DMS153 treated with DMSO at 0.1 percent for 48 hours (cell line): ENCODE data around the gene CERCAM.
A peak's percentile ranks its signal among the peaks of the same experiment; 100 is the strongest.

ENCODE experiments used
- DNase-seq: peaks from one replicate; lab custom pipeline; 2025; ENCODE audit not compliant: unreplicated experiment; lab: John Stamatoyannopoulos, UW

The CERCAM gene

DNA sequence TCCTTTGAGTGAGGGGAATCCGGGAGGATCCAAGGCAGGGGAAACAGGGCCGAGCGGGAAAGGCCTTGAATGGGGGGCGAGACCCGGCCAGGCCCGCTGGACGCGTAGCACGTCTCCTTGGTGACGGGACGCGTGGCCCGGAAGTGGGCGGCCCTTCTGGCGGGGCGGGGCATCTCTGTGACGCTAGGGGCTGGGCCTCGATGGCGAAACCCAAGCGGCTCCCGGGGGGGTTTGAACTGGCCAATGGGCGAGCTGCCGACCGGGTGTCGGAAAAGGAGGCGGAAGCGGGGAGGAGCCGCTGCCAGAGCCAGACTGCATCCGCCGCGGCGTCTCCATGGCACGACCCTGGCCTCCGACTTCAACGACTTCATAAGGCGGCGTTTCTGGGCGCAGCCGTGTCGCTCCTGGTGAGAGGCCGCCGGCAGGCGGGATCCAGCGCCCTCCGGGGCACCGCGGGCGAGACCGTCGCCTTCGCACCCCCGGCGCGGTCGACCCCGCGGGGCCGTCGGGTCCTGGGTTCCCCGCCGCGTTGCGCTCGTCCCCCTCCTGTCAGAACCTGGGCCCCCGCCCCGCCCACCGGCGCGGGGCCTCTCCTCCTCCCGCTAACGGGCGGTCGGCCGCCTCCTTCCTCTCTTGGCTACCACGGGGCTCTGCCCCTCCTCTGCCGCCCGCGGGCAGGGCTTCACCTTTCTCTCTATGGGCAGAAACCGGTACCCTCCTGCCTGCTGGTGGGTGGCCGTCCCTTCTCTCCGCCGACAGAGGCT, 35.4 kb downstream of the CERCAM start, which contains the start of gene ODF2:
ODF2 (plus strand) TSS at position 158 of the 764 bp plus-strand sequence; CDS start at position 244, 86 bp downstream.
- DNase-seq = peak; percentile 94

DNA sequence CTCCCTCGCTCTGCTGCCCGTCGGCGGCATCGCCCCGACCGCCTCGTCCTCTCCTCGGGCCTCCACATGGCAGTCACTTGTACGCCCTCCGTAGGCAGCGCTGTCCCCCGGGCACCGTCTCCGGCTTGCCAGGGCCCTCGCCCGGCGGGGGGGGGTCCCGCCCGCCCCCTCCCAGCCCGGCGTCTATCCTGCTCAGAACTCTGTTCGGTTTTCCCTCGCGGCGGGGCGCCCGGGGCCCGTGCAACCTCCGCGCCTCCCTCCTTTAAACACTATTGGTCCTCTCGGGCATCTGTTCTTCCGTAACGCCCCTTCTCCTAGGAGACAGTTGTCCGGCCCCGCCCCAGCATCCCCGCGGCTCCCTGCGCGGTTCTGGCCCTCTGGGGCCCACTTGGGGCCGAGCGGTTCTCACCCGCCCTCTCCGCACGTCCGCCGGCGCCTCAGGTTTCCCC, 36.0 kb downstream of the CERCAM start:
- DNase-seq = peak; percentile 40

DNA sequence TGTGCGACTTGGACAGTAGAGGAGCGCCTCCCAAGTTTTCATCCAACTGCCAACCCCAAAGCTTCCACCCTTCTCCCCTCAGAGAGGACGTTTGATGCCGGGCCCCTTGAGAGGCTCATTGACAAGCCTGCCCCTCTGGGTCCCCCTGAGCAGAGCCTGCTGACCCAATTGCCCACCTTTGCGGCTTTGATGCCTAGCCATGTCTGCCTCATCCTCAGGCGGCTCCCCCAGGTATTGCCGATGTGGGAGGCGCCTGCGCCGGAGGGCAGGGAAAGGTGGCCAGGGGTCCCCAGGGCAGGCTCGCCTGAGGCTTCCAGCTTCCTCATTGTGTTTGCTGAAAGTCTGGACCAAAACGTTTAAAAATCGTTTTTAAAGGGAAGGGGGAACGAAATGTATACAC, 36.5 kb downstream of the CERCAM start:
- no peak for DNase-seq

DNA sequence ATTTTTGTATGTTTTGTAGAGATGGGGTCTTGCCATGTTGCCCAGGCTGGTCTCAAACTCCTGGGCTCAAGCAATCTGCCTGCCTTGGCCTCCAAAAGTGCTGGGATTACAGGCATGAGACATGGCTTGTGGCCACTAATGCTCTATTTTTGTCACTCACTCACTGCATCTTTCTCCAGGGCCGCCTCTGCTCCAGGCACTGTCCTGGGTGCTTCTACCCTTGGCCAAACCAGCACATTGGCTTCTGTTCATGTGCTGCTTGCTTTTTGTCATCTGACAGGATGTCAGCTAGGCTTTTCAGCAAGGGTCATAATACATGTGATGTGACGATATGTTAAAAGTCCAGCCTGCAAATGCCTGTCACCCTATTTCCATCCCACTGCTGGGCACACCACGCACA, 38.4 kb downstream of the CERCAM start:
- no peak for DNase-seq

DNA sequence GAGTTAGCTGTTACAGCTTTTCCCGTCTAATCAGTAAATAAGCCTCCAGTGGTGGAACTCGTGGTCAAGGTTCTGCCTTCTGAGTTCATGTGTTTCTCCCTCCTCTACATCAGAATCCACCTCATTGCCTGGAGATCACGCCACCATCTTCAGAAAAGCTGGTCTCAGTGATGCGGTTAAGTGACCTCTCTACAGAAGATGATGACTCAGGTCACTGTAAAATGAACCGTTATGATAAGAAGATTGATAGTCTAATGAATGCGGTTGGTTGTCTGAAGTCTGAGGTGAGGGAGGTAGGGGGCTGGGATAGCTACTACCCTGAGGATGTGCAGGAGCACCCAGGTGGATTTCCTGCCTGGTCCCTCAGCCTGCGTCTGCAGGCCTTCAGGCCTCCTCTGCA, 48.4 kb downstream of the CERCAM start:
- no peak for DNase-seq

DNA sequence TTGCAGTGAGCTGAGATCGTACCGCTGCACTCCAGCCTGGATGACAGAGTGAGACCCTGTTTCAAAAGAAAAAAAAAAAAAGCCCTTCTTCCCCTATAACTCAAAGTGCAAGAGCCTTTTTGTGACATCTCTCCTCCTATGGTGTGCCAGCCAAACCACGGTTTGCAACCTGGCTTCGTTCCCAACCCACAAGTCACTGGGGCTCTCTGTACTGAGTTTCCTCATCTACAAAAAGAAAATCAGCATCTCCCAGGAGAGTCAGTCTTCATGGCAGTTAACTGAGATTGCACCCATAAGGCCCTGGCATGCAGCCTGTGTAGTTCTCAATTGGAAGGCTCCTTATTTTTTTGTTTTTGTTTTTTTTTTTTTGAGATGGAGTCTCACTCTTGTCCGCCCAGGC, 49.9 kb downstream of the CERCAM start:
- DNase-seq = no peak

DNA sequence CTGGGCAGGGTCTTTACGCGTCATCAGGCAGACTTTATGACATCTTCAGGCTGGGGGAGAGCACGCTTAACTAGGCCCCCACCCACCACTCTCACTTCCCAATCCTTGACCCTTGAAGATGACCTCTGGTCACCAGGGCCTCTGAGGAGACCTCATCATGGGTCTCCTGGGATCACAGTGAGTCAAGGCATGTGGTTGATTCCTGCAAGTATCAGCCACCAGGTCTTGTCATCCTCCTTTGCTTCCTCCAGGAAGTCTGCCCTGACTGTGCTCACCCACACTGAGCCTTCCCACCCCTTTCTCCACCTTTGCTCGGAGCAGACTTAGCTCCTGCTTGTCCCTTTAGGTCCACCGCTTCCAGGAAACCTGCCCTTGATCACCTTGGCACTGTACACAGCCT, 52.4 kb downstream of the CERCAM start:
- no peak for DNase-seq

DNA sequence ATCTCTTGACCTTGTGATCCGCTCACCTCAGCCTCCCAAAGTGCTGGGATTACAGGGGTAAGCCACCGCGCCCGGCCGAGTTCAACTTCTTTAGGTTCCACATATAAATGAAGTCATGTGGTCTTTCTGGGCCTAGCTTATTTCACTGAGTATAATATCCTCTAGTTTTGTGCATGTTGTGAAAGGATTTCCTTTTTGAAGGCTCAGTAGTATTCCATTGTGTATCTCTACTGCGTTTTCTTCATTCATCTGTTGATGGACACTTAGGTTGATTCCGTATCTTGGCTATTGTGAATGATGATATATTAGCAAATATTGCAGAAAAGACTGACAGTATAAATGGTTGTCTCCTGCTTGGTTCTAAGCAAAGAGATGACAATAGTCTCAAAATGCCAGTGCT, 55.2 kb downstream of the CERCAM start:
- DNase-seq = no peak

DNA sequence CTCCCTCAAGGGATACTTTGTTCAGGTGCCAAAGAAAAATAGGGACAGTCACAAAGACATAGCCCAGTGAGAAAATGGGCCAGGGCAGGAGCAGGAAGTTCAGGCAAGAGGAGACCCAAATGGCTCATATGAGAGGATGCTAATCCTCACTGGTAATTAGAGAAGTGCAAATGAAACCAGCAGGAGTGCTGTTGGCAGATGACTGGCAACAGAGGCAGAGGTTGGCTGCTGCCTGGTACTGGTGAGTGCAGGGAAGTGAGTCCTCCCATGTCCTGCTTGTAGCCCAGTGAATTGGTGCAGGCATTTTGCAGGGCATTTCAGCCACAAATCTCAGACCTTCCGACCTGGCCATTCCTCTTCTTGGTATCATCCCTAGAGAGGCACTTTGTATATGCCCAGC, 58.6 kb downstream of the CERCAM start:
- no peak for DNase-seq

DNA sequence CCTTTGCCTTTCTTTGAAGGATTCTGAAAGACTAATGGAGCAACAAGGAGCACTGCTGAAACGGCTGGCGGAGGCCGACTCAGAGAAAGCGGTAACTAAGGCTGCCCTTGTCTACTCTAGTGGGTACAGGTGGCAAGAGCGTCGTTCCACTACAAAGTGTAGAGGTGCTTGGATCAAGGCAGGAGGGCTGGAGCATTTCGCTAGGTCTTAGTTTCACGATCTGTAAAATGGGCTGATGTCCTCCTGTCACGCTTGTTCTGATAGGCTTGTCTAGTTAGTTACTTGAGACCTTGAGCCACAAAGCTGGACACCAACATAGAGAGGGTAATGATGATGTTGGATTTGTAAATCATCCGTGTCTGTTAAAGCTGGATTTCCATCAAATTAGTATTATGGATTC, 60.9 kb downstream of the CERCAM start:
- DNase-seq = no peak

DNA sequence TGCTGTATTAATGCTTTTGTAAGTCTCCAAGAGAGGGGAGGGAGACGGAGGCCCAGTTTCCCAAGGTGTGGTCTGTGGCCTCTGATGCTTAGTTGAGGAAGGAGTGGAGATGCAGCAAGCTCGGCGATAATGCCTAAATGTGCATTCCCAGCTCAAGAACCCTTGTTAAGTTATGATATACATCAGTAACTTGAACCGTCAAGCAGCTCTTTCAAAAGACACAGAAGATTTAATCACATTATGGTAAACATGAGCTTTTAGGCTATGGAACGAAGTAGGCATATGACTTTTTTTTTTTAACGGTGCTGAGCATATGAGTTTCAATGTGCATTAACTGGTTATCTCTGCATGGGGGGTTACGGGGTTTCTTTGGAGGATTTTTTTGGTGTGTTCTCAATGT, 61.5 kb downstream of the CERCAM start:
- DNase-seq = no peak

DNA sequence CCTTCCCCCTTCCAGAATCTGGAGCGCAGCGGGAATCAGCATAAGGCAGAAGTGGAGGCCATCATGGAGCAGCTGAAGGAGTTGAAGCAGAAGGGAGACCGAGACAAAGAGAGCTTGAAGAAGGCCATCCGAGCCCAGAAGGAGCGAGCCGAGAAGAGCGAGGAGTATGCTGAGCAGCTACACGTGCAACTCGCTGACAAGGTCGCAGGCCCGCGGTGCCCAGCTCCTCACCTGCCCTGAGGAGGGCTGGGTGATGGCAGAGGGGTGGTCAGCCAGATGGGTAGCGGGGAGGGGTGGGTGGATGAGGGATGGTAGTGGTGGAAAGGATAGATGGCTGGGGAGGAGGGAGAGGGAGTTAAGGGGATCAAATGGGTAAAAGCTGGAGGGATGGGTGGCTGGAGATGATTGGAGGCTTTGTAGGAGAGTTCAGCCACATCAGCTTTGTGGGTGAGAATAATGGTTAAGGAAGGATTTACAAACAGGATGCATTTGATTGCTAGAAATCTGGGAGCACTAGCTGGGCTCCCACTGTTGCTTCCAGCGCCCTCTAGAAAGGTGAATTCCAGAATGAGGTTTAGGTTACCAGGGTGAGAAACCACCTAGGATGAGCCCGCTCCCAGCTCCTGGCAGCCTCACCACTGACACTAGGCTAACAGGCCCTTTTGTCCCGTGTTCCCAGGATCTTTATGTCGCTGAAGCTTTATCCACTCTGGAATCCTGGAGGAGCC, 64.2 kb downstream of the CERCAM start:
- no peak for DNase-seq

DNA sequence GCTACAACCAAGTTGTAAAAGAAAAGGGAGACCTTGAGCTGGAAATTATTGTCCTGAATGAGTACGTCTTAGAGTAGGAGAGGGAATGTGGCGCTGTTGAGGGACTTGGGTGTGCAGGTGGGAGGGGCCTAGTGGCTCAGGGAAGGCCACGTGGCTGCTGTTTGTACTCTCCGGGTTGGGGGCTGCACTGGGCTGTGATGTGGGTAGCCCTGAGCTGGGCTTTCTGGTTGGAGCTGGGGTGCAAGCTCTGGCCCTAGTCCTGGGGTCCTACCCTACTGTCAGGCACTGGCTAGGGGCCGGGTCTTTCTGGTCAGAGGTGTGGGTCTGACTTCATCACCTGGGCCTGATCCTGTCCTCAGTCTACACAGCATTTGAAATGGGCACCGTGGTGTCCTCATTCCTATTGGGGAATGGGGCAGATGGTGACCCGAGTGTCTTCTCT, 64.8 kb downstream of the CERCAM start:
- DNase-seq = no peak

DNA sequence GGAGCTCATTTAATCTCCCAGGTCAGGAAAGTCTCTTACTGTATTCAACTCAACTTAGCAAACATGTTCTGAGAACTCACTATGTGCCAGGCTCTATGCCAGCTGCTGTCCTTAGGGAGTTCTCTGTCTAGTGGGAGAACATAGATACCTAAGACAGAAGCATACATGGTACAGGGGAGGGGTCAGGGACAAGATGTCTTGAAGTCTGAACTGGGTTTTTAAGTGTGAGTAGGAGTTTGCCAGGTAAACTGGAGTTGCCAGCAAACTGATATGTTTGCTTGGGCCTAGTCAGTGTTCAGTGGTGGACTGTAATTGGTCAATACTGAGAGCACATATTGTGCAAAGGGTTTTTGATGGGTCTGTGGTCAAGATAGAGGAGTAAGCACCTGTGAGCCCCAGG, 65.5 kb downstream of the CERCAM start:
- DNase-seq = no peak
